Measurements from ENCODE around the gene LDLRAD4. TPM values are rescaled to one million over a fixed set of nuclear protein-coding genes. Genes with fewer than 3 reads are reported as not detected.

The LDLRAD4 gene
- total and polyA plus RNA-seq, 2 experiments from 2014 or later = 0.73 to 1.9 TPM

- TF ChIP-seq EZH2 (IDR thresholded peaks at IDR 0.05; ENCODE audit: low read depth, unreplicated experiment) (no peak), CTCF (conservative IDR thresholded peaks at IDR 0.05; ENCODE audit: low read depth in 2 of 2) (peak in 1 of 2 experiments; percentile 37; a peak in 2 of 4 replicates)
- Histone ChIP-seq H3K27me3 (ENCODE audit: insufficient read depth) (no peaks in the 10 kb centered on the region), H3K4me1 (ENCODE audit: insufficient read depth) (no peaks in the 10 kb centered on the region), H3F3A (replicated peaks; ENCODE audit: low read depth) (no peaks in the 10 kb centered on the region), H4K20me1 (replicated peaks; ENCODE audit: insufficient read depth) (no peaks in the 10 kb centered on the region), H3K79me2 (replicated peaks; ENCODE audit: insufficient read depth) (no peaks in the 10 kb centered on the region), H3K4me3 (no peak overlapping the region), H3K4me2 (no peak overlapping the region), H3K27ac (ENCODE audit: low read depth) (no peak overlapping the region), H3K36me3 (ENCODE audit: insufficient read depth) (no peaks in the 10 kb centered on the region), H2AFZ (no peak overlapping the region), H3K9me2 (ENCODE audit: insufficient read depth) (no peaks in the 10 kb centered on the region)
- peaks cover 6% of the 10 kb centered on the region for H3K27me3 Mint-ChIP-seq (ENCODE audit: insufficient read depth, low read depth, poor library complexity)
- no peak overlapping the region for H3K4me3 Mint-ChIP-seq
- H3K36me3 Mint-ChIP-seq (ENCODE audit: low read depth) = no peaks in the 10 kb centered on the region
- H3K27ac Mint-ChIP-seq = no peak overlapping the region
- H3K9me3 Mint-ChIP-seq = no peaks in the 10 kb centered on the region
- ATAC-seq (peak; percentile 30; the same call in 1 of the 3 replicates), DNase-seq (ENCODE audit: low spot score) (no peak)
- H3K4me1 Mint-ChIP-seq = no peaks in the 10 kb centered on the region
Measured at GRCh38 chr18:13287372-13287771, 68.8 kb downstream of the LDLRAD4 start.

DNA sequence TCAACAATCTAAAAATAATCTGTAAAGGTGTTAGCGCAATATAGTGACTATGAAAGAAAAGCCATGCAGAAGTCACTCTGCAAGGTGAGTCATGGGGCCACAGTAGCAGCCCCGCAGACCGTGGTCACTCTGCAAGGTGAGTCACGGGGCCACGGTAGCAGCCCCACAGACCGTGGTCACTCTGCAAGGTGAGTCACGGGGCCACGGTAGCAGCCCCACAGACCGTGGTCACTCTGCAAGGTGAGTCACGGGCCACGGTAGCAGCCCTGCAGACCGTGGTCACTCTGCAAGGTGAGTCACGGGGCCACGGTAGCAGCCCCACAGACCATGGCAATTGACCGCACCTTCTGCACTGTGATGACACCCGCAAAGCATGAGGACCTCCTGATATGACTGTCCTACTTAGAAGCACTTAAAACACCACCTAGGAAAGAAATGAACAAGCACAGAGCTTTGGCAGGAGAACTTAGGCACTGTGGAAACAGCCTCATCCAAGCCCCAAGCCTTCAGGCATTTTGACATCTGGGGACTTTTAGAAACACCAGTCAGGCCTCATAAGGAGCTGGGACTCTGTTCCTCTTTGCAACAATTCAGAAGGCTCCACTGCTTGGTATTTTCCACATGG is 70.1 kb downstream of the LDLRAD4 start:
- Mint-ChIP-seq H3K9me3 (no peaks in the 10 kb centered on the region), H3K27me3 (ENCODE audit: insufficient read depth, low read depth, poor library complexity) (peaks cover 6% of the 10 kb centered on the region), H3K27ac (no peak overlapping the region), H3K4me1 (no peaks in the 10 kb centered on the region), H3K36me3 (ENCODE audit: low read depth) (no peaks in the 10 kb centered on the region), H3K4me3 (no peak overlapping the region)
- H3K79me2 ChIP-seq (replicated peaks; ENCODE audit: insufficient read depth) = no peaks in the 10 kb centered on the region
- no peak overlapping the region for H3K4me2 ChIP-seq
- ATAC-seq = no peak
- no peaks in the 10 kb centered on the region for H3F3A ChIP-seq (replicated peaks; ENCODE audit: low read depth)
- no peak overlapping the region for H3K27ac ChIP-seq (ENCODE audit: low read depth)
- DNase-seq (ENCODE audit: low spot score) = no peak
- H3K27me3 ChIP-seq (ENCODE audit: insufficient read depth) = no peaks in the 10 kb centered on the region
- no peaks in the 10 kb centered on the region for H3K4me1 ChIP-seq (ENCODE audit: insufficient read depth)
- H3K9me2 ChIP-seq (ENCODE audit: insufficient read depth) = no peaks in the 10 kb centered on the region
- no peaks in the 10 kb centered on the region for H4K20me1 ChIP-seq (replicated peaks; ENCODE audit: insufficient read depth)
- no peaks in the 10 kb centered on the region for H3K36me3 ChIP-seq (ENCODE audit: insufficient read depth)
- H2AFZ ChIP-seq = no peak overlapping the region
- no peak for TF ChIP-seq STAT1 (IDR thresholded peaks at IDR 0.05; ENCODE audit: unreplicated experiment)
- TF ChIP-seq ZNF331 (CRISPR knock-in tag; IDR thresholded peaks at IDR 0.05; ENCODE audit: low read depth) = no peak
- TF ChIP-seq POLR2AphosphoS5 (IDR thresholded peaks at IDR 0.05; ENCODE audit: low read depth) = no peak
- TF ChIP-seq, protein P1, sequence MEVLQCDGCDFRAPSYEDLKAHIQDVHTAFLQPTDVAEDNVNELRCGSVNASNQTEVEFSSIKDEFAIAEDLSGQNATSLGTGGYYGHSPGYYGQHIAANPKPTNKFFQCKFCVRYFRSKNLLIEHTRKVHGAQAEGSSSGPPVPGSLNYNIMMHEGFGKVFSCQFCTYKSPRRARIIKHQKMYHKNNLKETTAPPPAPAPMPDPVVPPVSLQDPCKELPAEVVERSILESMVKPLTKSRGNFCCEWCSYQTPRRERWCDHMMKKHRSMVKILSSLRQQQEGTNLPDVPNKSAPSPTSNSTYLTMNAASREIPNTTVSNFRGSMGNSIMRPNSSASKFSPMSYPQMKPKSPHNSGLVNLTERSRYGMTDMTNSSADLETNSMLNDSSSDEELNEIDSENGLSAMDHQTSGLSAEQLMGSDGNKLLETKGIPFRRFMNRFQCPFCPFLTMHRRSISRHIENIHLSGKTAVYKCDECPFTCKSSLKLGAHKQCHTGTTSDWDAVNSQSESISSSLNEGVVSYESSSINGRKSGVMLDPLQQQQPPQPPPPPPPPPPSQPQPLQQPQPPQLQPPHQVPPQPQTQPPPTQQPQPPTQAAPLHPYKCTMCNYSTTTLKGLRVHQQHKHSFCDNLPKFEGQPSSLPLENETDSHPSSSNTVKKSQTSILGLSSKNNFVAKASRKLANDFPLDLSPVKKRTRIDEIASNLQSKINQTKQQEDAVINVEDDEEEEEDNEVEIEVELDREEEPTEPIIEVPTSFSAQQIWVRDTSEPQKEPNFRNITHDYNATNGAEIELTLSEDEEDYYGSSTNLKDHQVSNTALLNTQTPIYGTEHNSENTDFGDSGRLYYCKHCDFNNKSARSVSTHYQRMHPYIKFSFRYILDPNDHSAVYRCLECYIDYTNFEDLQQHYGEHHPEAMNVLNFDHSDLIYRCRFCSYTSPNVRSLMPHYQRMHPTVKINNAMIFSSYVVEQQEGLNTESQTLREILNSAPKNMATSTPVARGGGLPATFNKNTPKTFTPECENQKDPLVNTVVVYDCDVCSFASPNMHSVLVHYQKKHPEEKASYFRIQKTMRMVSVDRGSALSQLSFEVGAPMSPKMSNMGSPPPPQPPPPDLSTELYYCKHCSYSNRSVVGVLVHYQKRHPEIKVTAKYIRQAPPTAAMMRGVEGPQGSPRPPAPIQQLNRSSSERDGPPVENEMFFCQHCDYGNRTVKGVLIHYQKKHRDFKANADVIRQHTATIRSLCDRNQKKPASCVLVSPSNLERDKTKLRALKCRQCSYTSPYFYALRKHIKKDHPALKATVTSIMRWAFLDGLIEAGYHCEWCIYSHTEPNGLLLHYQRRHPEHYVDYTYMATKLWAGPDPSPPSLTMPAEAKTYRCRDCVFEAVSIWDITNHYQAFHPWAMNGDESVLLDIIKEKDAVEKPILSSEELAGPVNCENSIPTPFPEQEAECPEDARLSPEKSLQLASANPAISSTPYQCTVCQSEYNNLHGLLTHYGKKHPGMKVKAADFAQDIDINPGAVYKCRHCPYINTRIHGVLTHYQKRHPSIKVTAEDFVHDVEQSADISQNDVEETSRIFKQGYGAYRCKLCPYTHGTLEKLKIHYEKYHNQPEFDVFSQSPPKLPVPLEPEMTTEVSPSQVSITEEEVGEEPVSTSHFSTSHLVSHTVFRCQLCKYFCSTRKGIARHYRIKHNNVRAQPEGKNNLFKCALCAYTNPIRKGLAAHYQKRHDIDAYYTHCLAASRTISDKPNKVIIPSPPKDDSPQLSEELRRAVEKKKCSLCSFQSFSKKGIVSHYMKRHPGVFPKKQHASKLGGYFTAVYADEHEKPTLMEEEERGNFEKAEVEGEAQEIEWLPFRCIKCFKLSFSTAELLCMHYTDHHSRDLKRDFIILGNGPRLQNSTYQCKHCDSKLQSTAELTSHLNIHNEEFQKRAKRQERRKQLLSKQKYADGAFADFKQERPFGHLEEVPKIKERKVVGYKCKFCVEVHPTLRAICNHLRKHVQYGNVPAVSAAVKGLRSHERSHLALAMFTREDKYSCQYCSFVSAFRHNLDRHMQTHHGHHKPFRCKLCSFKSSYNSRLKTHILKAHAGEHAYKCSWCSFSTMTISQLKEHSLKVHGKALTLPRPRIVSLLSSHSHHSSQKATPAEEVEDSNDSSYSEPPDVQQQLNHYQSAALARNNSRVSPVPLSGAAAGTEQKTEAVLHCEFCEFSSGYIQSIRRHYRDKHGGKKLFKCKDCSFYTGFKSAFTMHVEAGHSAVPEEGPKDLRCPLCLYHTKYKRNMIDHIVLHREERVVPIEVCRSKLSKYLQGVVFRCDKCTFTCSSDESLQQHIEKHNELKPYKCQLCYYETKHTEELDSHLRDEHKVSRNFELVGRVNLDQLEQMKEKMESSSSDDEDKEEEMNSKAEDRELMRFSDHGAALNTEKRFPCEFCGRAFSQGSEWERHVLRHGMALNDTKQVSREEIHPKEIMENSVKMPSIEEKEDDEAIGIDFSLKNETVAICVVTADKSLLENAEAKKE (CRISPR knock-in tag; IDR thresholded peaks at IDR 0.05) = no peak
- TF ChIP-seq JUNB (IDR thresholded peaks at IDR 0.05; ENCODE audit: unreplicated experiment) = no peak
- TF ChIP-seq CREB1 (CRISPR knock-in tag; IDR thresholded peaks at IDR 0.05; ENCODE audit: low read depth) = no peak
- TF ChIP-seq, protein P2, sequence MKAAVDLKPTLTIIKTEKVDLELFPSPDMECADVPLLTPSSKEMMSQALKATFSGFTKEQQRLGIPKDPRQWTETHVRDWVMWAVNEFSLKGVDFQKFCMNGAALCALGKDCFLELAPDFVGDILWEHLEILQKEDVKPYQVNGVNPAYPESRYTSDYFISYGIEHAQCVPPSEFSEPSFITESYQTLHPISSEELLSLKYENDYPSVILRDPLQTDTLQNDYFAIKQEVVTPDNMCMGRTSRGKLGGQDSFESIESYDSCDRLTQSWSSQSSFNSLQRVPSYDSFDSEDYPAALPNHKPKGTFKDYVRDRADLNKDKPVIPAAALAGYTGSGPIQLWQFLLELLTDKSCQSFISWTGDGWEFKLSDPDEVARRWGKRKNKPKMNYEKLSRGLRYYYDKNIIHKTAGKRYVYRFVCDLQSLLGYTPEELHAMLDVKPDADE (IDR thresholded peaks at IDR 0.05) = no peak
- TF ChIP-seq CTCF (conservative IDR thresholded peaks at IDR 0.05; ENCODE audit: low read depth in 2 of 2) = no peak
- TF ChIP-seq NANOG (IDR thresholded peaks at IDR 0.05; ENCODE audit: borderline replicate concordance) = no peak
- no peak overlapping the region for H3K4me3 ChIP-seq

Measured in GM23338 (cell line).